ENCODE results near the gene ERMARD.

Gene ERMARD

GRCh38 chr6:169751242-169752073, at the start of gene ERMARD, which contains the start of gene DYNLT2:
Gene ERMARD (plus strand): TSS chr6:169751622. CDS start chr6:169751658, 36 bp downstream.
Gene DYNLT2 (minus strand): TSS chr6:169751572. CDS start chr6:169751458, 114 bp downstream.
- Histone ChIP-seq H3K4me3 (ENCODE audit: low read depth, low read length) (peak within 1 kb of the TSS; percentile 94), H3K27ac (ENCODE audit: low read depth, low read length) (peak within 1 kb of the TSS; percentile 99), H3K9ac (ENCODE audit: low read depth, low read length) (peak within 1 kb of the TSS; percentile 96), H3K36me3 (ENCODE audit: control insufficient read depth, insufficient read depth, low read length) (0 out of 2 replicates have a peak, but pooled peaks cover under 1% of the 10 kb centered on the region), H3K4me1 (ENCODE audit: control insufficient read depth, insufficient read depth, low read length) (peaks cover 22% of the 10 kb centered on the region), H3K9me3 (ENCODE audit: control insufficient read depth, insufficient read depth, low read length) (no peaks in the 10 kb centered on the region), H3K27me3 (ENCODE audit: control insufficient read depth, insufficient read depth, low read length) (no peaks in the 10 kb centered on the region)

- H3K9me3 ChIP-seq (ENCODE audit: control insufficient read depth, insufficient read depth, low read length): no peaks in the 10 kb centered on the region
- peak within 1 kb of the TSS; percentile 94 for H3K27ac ChIP-seq (ENCODE audit: low read depth, low read length)
- peak within 1 kb of the TSS; percentile 100 for H3K4me3 ChIP-seq (ENCODE audit: low read depth, low read length)
- H3K27me3 ChIP-seq (ENCODE audit: control insufficient read depth, insufficient read depth, low read length): no peaks in the 10 kb centered on the region
- peaks cover 47% of the 10 kb centered on the region for H3K36me3 ChIP-seq (ENCODE audit: control insufficient read depth, insufficient read depth, low read length)
- peaks cover 30% of the 10 kb centered on the region for H3K4me1 ChIP-seq (ENCODE audit: control insufficient read depth, insufficient read depth, low read length)
- peak within 1 kb of the TSS; percentile 92 for H3K9ac ChIP-seq (ENCODE audit: low read depth, low read length)
Measured at GRCh38 chr6:169701954-169702839, 49.2 kb upstream of the ERMARD start, which contains the start of the genes C6orf120 and WDR27. Gene C6orf120 (plus strand): TSS chr6:169702126. CDS start chr6:169702460, 334 bp downstream. Gene WDR27 (minus strand): TSS chr6:169702029. CDS start chr6:169689005, 13,024 bp downstream.

- Histone ChIP-seq H3K9me3 (ENCODE audit: control insufficient read depth, insufficient read depth, low read length) (no peaks in the 10 kb centered on the region), H3K27ac (ENCODE audit: low read depth, low read length) (peak overlapping the region; percentile 94), H3K27me3 (ENCODE audit: control insufficient read depth, insufficient read depth, low read length) (no peaks in the 10 kb centered on the region), H3K4me1 (ENCODE audit: control insufficient read depth, insufficient read depth, low read length) (peaks cover 30% of the 10 kb centered on the region), H3K36me3 (ENCODE audit: control insufficient read depth, insufficient read depth, low read length) (peaks cover 54% of the 10 kb centered on the region), H3K4me3 (ENCODE audit: low read depth, low read length) (peak overlapping the region; percentile 100), H3K9ac (ENCODE audit: low read depth, low read length) (peak overlapping the region; percentile 92)
Measured at GRCh38 chr6:169702840-169703246, 48.6 kb upstream of the ERMARD start.

GRCh38 chr6:169707772-169708171, 43.6 kb upstream of the ERMARD start:
- H3K36me3 ChIP-seq (ENCODE audit: control insufficient read depth, insufficient read depth, low read length): peaks cover 92% of the 10 kb centered on the region
- no peaks in the 10 kb centered on the region for H3K27me3 ChIP-seq (ENCODE audit: control insufficient read depth, insufficient read depth, low read length)
- H3K4me1 ChIP-seq (ENCODE audit: control insufficient read depth, insufficient read depth, low read length): peaks cover 16% of the 10 kb centered on the region
- no peak overlapping the region for H3K9ac ChIP-seq (ENCODE audit: low read depth, low read length)
- H3K27ac ChIP-seq (ENCODE audit: low read depth, low read length): no peak overlapping the region
- H3K9me3 ChIP-seq (ENCODE audit: control insufficient read depth, insufficient read depth, low read length): no peaks in the 10 kb centered on the region
- no peak overlapping the region for H3K4me3 ChIP-seq (ENCODE audit: low read depth, low read length)

- peaks cover 93% of the 10 kb centered on the region for H3K36me3 ChIP-seq (ENCODE audit: control insufficient read depth, insufficient read depth, low read length)
- H3K4me3 ChIP-seq (ENCODE audit: low read depth, low read length): no peak overlapping the region
- no peak overlapping the region for H3K27ac ChIP-seq (ENCODE audit: low read depth, low read length)
- H3K4me1 ChIP-seq (ENCODE audit: control insufficient read depth, insufficient read depth, low read length): peaks cover 1% of the 10 kb centered on the region; the same call in 1 of the 2 replicates
- H3K27me3 ChIP-seq (ENCODE audit: control insufficient read depth, insufficient read depth, low read length): no peaks in the 10 kb centered on the region
- no peak overlapping the region for H3K9ac ChIP-seq (ENCODE audit: low read depth, low read length)
- H3K9me3 ChIP-seq (ENCODE audit: control insufficient read depth, insufficient read depth, low read length): no peaks in the 10 kb centered on the region
Measured at GRCh38 chr6:169709293-169709692, 42.1 kb upstream of the ERMARD start.

- no peak overlapping the region for H3K9ac ChIP-seq (ENCODE audit: low read depth, low read length)
- H3K27me3 ChIP-seq (ENCODE audit: control insufficient read depth, insufficient read depth, low read length): no peaks in the 10 kb centered on the region
- no peak overlapping the region for H3K27ac ChIP-seq (ENCODE audit: low read depth, low read length)
- H3K4me1 ChIP-seq (ENCODE audit: control insufficient read depth, insufficient read depth, low read length): no peaks in the 10 kb centered on the region
- no peak overlapping the region for H3K4me3 ChIP-seq (ENCODE audit: low read depth, low read length)
- H3K9me3 ChIP-seq (ENCODE audit: control insufficient read depth, insufficient read depth, low read length): no peaks in the 10 kb centered on the region
- peaks cover 93% of the 10 kb centered on the region for H3K36me3 ChIP-seq (ENCODE audit: control insufficient read depth, insufficient read depth, low read length)
Measured at GRCh38 chr6:169710009-169710408, 41.4 kb upstream of the ERMARD start.

GRCh38 chr6:169714178-169714577, 37.2 kb upstream of the ERMARD start:
- Histone ChIP-seq H3K4me1 (ENCODE audit: control insufficient read depth, insufficient read depth, low read length) (no peaks in the 10 kb centered on the region), H3K9me3 (ENCODE audit: control insufficient read depth, insufficient read depth, low read length) (no peaks in the 10 kb centered on the region), H3K27ac (ENCODE audit: low read depth, low read length) (no peak overlapping the region), H3K9ac (ENCODE audit: low read depth, low read length) (no peak overlapping the region), H3K36me3 (ENCODE audit: control insufficient read depth, insufficient read depth, low read length) (peaks cover 96% of the 10 kb centered on the region), H3K4me3 (ENCODE audit: low read depth, low read length) (no peak overlapping the region), H3K27me3 (ENCODE audit: control insufficient read depth, insufficient read depth, low read length) (no peaks in the 10 kb centered on the region)

GRCh38 chr6:169714595-169714994, 36.8 kb upstream of the ERMARD start:
- no peak overlapping the region for H3K27ac ChIP-seq (ENCODE audit: low read depth, low read length)
- H3K9ac ChIP-seq (ENCODE audit: low read depth, low read length): no peak overlapping the region
- no peaks in the 10 kb centered on the region for H3K9me3 ChIP-seq (ENCODE audit: control insufficient read depth, insufficient read depth, low read length)
- H3K4me1 ChIP-seq (ENCODE audit: control insufficient read depth, insufficient read depth, low read length): no peaks in the 10 kb centered on the region
- H3K27me3 ChIP-seq (ENCODE audit: control insufficient read depth, insufficient read depth, low read length): no peaks in the 10 kb centered on the region
- no peak overlapping the region for H3K4me3 ChIP-seq (ENCODE audit: low read depth, low read length)
- H3K36me3 ChIP-seq (ENCODE audit: control insufficient read depth, insufficient read depth, low read length): peaks cover 95% of the 10 kb centered on the region

GRCh38 chr6:169719117-169719516, 32.3 kb upstream of the ERMARD start:
- peaks cover 54% of the 10 kb centered on the region for H3K36me3 ChIP-seq (ENCODE audit: control insufficient read depth, insufficient read depth, low read length)

GRCh38 chr6:169720207-169720855, 31.1 kb upstream of the ERMARD start:
- Histone ChIP-seq H3K36me3 (ENCODE audit: control insufficient read depth, insufficient read depth, low read length) (peaks cover 42% of the 10 kb centered on the region), H3K9ac (ENCODE audit: low read depth, low read length) (no peak overlapping the region), H3K27ac (ENCODE audit: low read depth, low read length) (no peak overlapping the region), H3K9me3 (ENCODE audit: control insufficient read depth, insufficient read depth, low read length) (no peaks in the 10 kb centered on the region), H3K4me1 (ENCODE audit: control insufficient read depth, insufficient read depth, low read length) (peaks cover 11% of the 10 kb centered on the region), H3K27me3 (ENCODE audit: control insufficient read depth, insufficient read depth, low read length) (peaks cover 7% of the 10 kb centered on the region; the same call in 1 of the 2 replicates), H3K4me3 (ENCODE audit: low read depth, low read length) (no peak overlapping the region)

More at GRCh38 chr6:169719117-169719516, 32.3 kb upstream of the ERMARD start:
- Histone ChIP-seq H3K9ac (ENCODE audit: low read depth, low read length) (no peak overlapping the region), H3K4me3 (ENCODE audit: low read depth, low read length) (no peak overlapping the region), H3K27me3 (ENCODE audit: control insufficient read depth, insufficient read depth, low read length) (peaks cover 7% of the 10 kb centered on the region; the same call in 1 of the 2 replicates), H3K4me1 (ENCODE audit: control insufficient read depth, insufficient read depth, low read length) (peaks cover 11% of the 10 kb centered on the region), H3K27ac (ENCODE audit: low read depth, low read length) (no peak overlapping the region), H3K9me3 (ENCODE audit: control insufficient read depth, insufficient read depth, low read length) (no peaks in the 10 kb centered on the region)
